Activated naive CD4-positive, alpha-beta T cell treated with anti-CD3 and anti-CD28 coated beads, Interleukin-2, amount 50 U/mL, for 16 hours (primary cell): ENCODE results near the gene AFP.

ENCODE experiments used
- DNase-seq: peaks from one replicate; pipeline ENCODE4 v3.0.0-alpha.2; 2020

Gene AFP

DNA sequence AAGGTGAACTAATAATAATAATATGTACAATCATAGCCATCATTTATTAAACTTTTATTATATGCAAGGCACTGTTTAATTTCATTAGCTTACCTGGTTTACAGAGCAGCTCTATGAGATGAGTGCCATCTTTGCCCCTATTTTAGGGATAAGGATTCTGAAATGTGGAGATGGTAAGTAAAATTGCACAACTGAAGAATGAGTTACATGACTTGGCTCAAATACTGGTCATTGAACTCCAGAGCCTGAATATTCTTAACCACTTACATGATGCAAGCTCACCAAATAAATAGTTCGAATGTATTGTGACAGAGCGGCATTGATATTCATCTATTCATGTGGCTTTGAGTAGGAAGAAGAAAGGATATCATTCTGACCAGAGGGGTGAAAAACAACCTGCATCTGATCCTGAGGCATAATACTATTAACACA lies 20.2 kb upstream of the AFP start:
- no peak for DNase-seq

DNA sequence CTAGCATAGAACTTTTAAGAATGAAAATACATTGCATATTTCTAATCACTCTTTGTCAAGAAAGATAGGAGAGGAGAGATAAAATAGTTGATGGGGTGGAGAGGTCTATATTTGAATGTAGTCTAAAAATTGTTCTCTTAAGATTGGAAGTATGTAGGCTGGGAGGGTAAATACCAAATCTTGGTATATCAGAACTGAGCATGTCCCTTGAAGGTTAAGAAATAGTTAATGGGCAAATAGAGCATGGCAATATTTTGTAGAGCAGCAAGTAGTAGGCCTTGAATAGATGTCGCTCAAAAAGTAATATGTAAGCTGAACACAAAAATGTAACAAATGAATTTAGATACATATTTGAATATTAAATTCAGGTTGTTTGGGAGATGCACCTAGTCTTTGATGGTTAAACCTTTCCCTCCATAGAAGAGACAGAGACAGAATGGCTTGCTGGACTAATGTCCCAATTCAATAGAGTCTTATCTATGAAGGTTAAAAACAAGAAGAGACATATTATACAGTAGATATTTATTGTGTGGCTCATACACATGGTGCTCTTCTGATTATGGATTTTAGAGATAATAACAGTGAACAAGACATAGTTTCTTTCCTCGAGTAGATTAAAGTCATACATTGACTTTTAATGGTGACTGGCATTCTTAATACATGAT lies 19.5 kb upstream of the AFP start:
- DNase-seq, result no peak

DNA sequence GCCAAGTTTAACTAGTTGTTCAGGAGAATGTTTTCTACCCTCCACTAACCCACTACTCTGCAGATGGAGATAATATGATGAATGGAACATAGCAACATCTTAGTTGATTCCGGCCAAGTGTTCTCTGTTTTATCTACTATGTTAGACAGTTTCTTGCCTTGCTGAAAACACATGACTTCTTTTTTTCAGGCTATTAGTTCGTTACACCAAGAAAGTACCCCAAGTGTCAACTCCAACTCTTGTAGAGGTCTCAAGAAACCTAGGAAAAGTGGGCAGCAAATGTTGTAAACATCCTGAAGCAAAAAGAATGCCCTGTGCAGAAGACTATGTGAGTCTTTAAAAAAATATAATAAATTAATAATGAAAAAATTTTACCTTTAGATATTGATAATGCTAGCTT lies 18.7 kb upstream of the AFP start:
- DNase-seq, result no peak

DNA sequence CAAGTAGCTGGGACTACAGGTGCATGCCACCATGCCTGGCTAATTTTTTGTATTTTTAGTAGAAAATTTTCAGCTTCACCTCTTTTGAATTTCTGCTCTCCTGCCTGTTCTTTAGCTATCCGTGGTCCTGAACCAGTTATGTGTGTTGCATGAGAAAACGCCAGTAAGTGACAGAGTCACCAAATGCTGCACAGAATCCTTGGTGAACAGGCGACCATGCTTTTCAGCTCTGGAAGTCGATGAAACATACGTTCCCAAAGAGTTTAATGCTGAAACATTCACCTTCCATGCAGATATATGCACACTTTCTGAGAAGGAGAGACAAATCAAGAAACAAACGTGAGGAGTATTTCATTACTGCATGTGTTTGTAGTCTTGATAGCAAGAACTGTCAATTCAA lies 18.0 kb upstream of the AFP start:
- DNase-seq, result no peak

DNA sequence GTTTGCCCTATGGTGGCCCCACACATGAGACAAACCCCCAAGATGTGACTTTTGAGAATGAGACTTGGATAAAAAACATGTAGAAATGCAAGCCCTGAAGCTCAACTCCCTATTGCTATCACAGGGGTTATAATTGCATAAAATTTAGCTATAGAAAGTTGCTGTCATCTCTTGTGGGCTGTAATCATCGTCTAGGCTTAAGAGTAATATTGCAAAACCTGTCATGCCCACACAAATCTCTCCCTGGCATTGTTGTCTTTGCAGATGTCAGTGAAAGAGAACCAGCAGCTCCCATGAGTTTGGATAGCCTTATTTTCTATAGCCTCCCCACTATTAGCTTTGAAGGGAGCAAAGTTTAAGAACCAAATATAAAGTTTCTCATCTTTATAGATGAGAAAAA lies 17.3 kb upstream of the AFP start:
- no peak for DNase-seq

DNA sequence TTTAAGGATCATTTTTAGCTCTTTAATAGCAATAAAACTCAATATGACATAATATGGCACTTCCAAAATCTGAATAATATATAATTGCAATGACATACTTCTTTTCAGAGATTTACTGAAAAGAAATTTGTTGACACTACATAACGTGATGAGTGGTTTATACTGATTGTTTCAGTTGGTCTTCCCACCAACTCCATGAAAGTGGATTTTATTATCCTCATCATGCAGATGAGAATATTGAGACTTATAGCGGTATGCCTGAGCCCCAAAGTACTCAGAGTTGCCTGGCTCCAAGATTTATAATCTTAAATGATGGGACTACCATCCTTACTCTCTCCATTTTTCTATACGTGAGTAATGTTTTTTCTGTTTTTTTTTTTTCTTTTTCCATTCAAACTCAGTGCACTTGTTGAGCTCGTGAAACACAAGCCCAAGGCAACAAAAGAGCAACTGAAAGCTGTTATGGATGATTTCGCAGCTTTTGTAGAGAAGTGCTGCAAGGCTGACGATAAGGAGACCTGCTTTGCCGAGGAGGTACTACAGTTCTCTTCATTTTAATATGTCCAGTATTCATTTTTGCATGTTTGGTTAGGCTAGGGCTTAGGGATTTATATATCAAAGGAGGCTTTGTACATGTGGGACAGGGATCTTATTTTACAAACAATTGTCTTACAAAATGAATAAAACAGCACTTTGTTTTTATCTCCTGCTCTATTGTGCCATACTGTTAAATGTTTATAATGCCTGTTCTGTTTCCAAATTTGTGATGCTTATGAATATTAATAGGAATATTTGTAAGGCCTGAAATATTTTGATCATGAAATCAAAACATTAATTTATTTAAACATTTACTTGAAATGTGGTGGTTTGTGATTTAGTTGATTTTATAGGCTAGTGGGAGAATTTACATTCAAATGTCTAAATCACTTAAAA lies 16.6 kb upstream of the AFP start:
- no peak for DNase-seq

DNA sequence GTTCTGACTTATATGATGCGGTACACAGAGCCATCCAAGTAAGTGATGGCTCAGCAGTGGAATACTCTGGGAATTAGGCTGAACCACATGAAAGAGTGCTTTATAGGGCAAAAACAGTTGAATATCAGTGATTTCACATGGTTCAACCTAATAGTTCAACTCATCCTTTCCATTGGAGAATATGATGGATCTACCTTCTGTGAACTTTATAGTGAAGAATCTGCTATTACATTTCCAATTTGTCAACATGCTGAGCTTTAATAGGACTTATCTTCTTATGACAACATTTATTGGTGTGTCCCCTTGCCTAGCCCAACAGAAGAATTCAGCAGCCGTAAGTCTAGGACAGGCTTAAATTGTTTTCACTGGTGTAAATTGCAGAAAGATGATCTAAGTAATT lies 15.4 kb upstream of the AFP start:
- no peak for DNase-seq

DNA sequence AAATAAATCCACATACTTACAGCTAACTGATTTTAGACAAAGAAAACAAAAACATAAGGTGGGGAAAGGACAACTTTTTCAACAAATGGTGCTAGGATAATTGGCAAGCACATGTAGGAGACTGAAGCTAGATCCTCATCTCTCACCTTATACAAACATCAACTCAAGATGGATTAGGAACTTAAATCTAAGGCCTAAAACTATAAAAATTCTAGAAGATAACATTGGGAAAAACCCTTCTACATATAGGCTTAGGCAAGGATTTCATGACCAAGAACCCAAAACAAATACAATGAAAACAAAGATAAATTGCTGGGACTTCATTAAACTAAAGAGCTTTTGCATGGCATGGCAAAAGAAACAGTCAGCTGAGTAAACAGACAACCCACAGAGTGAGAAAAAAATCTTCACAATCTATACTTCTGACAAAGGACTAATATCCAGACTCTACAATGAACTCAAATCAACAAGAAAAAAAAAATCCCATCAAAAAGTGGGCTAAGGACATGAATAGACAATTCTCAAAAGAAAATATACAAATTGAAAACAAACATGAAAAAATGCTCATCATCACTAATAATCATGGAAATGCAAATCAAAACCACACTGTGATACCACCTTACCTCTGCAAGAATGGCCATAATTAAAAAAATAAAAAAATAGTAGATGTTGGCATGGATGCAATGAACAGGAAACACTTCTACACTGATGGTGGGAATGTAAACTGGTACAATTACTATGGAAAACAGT lies 14.1 kb upstream of the AFP start:
- DNase-seq, result no peak

DNA sequence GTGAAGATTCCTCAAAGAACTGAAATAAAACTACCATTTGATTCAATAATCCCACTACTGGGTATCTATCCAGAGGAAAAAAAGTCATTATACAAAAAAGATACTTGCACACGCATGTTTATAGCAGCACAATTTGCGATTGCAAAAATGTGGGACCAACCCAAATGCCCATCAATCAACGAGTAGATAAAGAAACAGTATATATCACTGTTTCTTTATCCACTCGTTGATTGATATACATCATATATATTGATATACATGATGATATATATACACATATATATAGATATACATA lies 13.6 kb upstream of the AFP start:
- no peak for DNase-seq

DNA sequence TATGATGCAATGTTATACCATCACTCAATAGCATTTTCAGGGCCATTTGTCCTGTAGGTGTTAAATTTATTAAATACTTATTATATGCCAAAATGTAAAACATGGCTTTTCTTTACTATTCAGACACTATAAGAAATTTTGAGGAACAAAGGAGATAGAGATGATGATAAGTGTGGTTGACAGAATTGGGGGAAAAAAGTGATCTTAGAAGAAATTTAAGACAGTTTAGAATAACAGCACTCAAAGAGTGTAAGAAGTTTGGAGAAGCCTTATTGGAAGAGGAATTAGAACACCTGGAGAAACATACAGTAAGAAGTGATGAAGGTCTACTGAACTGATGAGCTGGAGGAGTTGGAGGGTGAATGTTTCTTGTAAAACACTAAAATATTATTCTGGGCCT lies 12.8 kb upstream of the AFP start:
- DNase-seq, result no peak

DNA sequence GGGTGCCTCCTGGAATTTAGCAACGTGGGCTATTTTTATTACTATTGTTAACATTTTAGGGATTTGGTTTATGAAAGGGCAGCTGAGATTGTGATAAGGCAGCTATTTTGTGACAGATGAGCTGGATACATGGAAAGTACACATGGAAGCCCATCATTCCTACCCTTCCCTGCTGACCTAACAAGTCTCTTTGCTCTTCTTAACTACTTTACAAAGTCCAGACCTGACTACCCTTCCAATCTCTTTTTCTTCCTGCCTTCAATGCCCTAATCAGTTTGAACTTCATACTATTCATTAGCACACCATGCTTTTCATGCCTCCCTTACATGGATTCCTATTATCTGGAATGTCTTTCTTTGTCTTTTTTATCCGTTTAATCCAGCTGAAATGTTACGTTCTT lies 9.4 kb upstream of the AFP start:
- no peak for DNase-seq

DNA sequence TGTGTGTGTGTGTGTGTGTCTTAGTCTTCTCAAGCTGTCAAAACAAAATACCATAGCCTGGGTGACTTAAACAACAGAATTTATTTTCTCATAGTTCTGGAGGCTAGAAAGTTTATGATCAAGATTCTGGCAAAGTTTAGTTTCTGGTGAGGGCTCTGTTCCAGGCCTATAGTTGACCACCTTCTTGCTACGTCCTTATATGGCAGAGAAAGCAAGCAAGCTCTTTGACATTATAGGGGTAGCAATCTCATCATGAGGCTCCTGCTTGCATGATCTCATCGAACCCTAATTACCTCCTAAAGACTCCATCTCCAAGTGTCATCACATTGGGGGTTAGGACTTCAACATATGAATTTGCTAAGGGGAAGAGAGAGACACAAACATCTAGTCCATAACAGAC lies 6.9 kb upstream of the AFP start:
- no peak for DNase-seq

DNA sequence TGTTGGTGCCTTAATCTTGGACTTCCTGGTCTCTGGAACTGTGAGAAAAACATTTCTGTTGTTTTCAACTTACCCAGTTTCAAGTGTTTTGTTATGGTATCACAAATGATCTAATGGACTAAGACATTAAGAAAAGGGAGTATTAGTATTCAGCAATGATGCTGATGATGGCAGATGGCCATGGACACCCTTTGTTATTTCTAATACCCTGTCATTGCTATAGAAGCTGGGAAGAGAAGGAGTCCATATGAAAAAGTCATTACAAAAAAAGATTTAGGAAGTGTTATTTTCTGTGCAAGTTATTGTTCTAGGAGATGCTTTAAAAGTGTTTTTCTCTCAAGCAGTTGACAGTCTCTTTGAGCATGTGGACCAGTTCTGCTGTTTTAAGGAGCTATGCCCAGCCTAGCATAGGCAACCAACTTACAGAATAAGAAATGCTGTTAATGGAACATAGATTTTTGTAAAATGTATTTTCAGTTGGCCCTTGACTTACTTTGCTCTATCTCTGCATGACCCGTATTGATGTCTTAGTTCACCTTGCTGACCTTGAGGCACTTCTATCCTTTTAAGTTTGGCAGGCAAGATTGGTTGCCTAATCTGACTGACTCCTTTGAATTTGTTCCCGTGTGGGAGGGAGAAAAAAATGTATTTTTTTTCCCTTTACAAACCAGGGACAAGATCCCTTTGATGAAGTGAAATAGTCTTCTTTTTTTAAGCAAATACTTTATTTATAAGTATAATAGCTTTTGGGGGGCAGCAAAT lies 6.0 kb upstream of the AFP start:
- no peak for DNase-seq

DNA sequence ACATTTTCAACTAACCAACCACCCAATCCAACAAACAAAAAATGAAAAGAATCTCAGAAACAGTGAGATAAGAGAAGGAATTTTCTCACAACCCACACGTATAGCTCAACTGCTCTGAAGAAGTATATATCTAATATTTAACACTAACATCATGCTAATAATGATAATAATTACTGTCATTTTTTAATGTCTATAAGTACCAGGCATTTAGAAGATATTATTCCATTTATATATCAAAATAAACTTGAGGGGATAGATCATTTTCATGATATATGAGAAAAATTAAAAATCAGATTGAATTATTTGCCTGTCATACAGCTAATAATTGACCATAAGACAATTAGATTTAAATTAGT lies 4.2 kb upstream of the AFP start:
- DNase-seq, result no peak

DNA sequence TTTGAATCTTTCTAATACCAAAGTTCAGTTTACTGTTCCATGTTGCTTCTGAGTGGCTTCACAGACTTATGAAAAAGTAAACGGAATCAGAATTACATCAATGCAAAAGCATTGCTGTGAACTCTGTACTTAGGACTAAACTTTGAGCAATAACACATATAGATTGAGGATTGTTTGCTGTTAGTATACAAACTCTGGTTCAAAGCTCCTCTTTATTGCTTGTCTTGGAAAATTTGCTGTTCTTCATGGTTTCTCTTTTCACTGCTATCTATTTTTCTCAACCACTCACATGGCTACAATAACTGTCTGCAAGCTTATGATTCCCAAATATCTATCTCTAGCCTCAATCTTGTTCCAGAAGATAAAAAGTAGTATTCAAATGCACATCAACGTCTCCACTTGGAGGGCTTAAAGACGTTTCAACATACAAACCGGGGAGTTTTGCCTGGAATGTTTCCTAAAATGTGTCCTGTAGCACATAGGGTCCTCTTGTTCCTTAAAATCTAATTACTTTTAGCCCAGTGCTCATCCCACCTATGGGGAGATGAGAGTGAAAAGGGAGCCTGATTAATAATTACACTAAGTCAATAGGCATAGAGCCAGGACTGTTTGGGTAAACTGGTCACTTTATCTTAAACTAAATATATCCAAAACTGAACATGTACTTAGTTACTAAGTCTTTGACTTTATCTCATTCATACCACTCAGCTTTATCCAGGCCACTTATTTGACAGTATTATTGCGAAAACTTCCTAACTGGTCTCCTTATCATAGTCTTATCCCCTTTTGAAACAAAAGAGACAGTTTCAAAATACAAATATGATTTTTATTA lies 3.6 kb upstream of the AFP start:
- DNase-seq, result no peak

DNA sequence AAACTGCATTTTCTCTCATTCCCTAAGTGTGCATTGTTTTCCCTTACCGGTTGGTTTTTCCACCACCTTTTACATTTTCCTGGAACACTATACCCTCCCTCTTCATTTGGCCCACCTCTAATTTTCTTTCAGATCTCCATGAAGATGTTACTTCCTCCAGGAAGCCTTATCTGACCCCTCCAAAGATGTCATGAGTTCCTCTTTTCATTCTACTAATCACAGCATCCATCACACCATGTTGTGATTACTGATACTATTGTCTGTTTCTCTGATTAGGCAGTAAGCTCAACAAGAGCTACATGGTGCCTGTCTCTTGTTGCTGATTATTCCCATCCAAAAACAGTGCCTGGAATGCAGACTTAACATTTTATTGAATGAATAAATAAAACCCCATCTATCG lies 2.9 kb upstream of the AFP start:
- DNase-seq, result no peak

DNA sequence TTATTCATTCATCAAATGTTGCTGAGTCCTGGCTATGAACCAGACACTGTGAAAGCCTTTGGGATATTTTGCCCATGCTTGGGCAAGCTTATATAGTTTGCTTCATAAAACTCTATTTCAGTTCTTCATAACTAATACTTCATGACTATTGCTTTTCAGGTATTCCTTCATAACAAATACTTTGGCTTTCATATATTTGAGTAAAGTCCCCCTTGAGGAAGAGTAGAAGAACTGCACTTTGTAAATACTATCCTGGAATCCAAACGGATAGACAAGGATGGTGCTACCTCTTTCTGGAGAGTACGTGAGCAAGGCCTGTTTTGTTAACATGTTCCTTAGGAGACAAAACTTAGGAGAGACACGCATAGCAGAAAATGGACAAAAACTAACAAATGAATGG lies 1.7 kb upstream of the AFP start:
- no peak for DNase-seq

DNA sequence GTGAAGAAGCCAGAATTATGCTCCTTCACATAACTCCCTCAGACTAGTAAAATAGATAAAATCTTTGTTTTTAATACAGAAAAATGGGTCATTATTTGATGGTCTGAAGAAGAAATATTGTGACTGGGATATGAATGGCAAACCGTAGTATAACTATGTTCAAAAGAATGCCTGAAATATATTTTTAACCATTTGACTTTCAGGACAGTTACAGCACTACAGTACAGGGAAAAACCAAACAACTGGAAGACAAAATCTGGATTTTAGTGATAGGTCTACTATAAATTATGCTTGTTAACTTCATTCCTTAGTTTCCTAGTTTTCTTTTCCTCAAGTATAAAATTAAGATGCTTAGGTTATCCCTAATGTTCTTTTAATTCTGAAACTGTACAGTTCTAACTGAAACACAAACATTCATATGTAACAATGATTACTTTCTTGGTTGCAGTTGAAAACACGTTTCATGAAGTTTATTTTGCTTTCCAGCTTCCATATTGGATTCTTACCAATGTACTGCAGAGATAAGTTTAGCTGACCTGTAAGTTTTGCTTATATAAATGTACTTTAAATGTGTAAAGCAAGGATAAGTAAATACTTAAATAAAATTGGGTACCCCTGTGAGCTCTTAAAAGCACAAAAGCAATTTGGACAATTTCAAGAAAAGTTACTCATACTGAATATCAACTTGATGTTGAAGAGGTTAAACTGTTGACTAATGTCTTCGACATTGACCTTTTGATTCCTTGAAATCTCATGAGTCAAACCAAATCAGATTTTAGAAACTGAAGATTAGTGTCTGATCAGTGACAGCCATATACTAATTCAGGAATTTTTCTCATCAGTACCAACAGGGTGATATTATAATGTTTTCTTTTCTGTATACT lies 895 bp downstream of the AFP start:
- DNase-seq, result no peak

DNA sequence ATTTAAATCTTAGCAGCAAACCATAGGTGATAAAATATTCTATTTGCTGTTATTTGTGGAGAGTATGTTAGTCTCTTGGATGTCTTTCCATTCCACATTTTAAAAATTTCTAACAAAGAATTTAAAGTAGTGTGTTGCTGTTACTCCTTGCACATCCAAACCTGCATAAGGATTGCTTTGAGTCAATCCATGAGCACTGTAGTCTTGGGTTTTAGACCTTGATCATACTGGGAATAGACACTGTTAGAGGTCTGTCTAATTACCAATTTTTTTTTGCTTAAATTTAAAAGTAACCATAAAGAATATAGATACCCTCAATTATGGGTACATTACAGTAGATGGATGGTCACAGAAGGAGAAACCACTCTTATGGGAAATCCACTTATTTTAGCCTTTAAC lies 1.5 kb downstream of the AFP start:
- no peak for DNase-seq

DNA sequence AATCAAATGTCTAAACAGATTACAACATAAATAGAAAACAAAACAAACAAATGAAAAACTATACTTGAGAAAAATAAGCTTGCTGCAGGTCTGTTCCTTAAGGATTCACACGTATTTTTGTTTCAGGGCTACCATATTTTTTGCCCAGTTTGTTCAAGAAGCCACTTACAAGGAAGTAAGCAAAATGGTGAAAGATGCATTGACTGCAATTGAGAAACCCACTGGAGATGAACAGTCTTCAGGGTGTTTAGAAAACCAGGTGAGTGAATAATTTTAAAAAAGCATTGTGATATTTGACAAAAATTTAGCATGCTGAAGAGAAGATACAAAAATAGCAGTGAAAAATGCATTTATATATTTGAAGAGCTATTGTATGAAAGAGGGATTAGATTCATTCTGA lies 2.0 kb downstream of the AFP start:
- DNase-seq, result no peak

DNA sequence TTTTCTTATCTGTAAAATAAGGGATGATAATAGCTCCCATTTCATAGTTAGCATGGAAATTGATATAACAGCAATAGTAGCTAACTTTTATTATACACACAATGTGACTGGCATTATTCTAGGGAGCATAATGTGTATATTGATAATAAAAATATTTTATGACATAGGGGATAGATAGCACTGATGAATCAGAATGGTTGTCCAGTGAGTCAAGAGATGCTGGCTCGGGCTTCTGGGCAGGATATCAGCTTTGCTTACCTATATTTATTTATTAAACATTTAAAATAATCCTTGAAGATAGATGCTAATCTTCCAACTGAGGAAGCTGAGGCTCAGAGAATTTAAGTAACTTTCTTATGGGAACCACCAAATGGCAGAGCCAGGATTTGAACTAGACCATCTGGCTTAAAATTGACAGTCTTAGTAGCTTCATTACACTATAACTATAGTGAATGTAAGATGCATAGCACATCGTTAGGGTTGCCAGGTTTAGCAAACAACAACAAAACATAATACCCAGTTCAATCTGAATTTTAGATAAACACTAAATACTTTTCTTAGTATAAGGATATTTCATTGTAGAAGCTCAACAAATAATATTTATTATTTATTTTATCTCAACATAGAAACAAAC lies 2.7 kb downstream of the AFP start:
- DNase-seq, result no peak
